A549 (cell line): ENCODE measurements around the gene PTTG2.

Experiments
- POLR2A ChIP-seq: IDR thresholded peaks from 2 replicates; pipeline ENCODE4 v1.6.1; 2012; ENCODE audit warnings: mild to moderate bottlenecking, low read length
- TF ChIP-seq, protein P1 (sequence below): fragments of >200 bp; sonication (Bioruptor Twin); formaldehyde crosslinking; IDR thresholded peaks from 3 replicates; pipeline ENCODE4 v1.5.1; 2016

DNA sequence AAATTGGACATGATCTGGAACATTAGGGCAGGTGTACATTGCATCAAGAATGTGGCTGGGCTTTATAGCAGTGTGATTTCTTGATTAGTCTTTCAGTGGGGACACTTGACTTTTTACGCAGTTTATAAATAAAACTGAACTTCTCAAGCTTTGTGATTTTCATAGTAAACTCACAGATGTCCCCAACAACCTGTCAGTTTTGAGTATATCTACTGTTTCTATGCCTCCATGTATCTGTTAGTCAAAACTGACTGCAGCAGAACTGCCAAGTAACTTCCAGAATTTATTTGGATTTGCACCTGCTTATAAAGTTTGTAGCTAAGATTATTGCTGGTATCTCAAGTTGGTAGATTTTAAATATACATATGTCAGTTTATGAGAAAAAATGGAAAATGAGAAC is 20.0 kb downstream of the PTTG2 start:
- no peak for TF ChIP-seq POLR2A
- TF ChIP-seq, protein P1, sequence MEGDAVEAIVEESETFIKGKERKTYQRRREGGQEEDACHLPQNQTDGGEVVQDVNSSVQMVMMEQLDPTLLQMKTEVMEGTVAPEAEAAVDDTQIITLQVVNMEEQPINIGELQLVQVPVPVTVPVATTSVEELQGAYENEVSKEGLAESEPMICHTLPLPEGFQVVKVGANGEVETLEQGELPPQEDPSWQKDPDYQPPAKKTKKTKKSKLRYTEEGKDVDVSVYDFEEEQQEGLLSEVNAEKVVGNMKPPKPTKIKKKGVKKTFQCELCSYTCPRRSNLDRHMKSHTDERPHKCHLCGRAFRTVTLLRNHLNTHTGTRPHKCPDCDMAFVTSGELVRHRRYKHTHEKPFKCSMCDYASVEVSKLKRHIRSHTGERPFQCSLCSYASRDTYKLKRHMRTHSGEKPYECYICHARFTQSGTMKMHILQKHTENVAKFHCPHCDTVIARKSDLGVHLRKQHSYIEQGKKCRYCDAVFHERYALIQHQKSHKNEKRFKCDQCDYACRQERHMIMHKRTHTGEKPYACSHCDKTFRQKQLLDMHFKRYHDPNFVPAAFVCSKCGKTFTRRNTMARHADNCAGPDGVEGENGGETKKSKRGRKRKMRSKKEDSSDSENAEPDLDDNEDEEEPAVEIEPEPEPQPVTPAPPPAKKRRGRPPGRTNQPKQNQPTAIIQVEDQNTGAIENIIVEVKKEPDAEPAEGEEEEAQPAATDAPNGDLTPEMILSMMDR: no peak
